HG03175 (cell line): Measurements from ENCODE around the gene FOXO6.

ENCODE experiments used
- ATAC-seq: cut with Tn5 transposase; IDR thresholded peaks from one replicate; pipeline ENCODE4 v1.9.1; 2021; ENCODE audit warnings: mild to moderate bottlenecking, moderate library complexity; ENCODE audit not compliant: unreplicated experiment

FOXO6 gene

GRCh38 chr1:41382480-41383090 is 21.4 kb downstream of the FOXO6 start:
- no peak for ATAC-seq

GRCh38 chr1:41383094-41383852 is 22.0 kb downstream of the FOXO6 start:
- no peak for ATAC-seq

- no peak for ATAC-seq
Measured at GRCh38 chr1:41384579-41384978, 23.3 kb downstream of the FOXO6 start.

- no peak for ATAC-seq
Measured at GRCh38 chr1:41385398-41386195, 24.4 kb downstream of the FOXO6 start.

GRCh38 chr1:41386196-41386663 is 25.0 kb downstream of the FOXO6 start:
- ATAC-seq = no peak

GRCh38 chr1:41387667-41388091 is 26.4 kb downstream of the FOXO6 start:
- ATAC-seq = no peak

GRCh38 chr1:41388510-41388909 is 27.3 kb downstream of the FOXO6 start:
- no peak for ATAC-seq

GRCh38 chr1:41389009-41389408 is 27.8 kb downstream of the FOXO6 start:
- ATAC-seq = no peak

GRCh38 chr1:41390166-41390565 is 28.9 kb downstream of the FOXO6 start:
- ATAC-seq = no peak

- ATAC-seq = no peak
Measured at GRCh38 chr1:41390573-41390972, 29.3 kb downstream of the FOXO6 start.

GRCh38 chr1:41391834-41392527 is 30.7 kb downstream of the FOXO6 start:
- no peak for ATAC-seq

GRCh38 chr1:41392528-41392924 is 31.3 kb downstream of the FOXO6 start:
- ATAC-seq = no peak

GRCh38 chr1:41393716-41394368 is 32.6 kb downstream of the FOXO6 start:
- no peak for ATAC-seq

GRCh38 chr1:41394369-41394744 is 33.1 kb downstream of the FOXO6 start:
- no peak for ATAC-seq

- ATAC-seq = no peak
Measured at GRCh38 chr1:41394959-41395956, 34.0 kb downstream of the FOXO6 start.

- ATAC-seq = no peak
Measured at GRCh38 chr1:41396084-41396483, 34.9 kb downstream of the FOXO6 start.

GRCh38 chr1:41397020-41397419 is 35.8 kb downstream of the FOXO6 start:
- ATAC-seq = no peak

- no peak for ATAC-seq
Measured at GRCh38 chr1:41397753-41398330, 36.6 kb downstream of the FOXO6 start.
